ENCODE results near the gene ANAPC15.

ANAPC15 gene

GRCh38 chr11:72114570-72114969 is 2.1 kb upstream of the ANAPC15 start:
- Histone ChIP-seq H3K4me1 (ENCODE audit: low read depth, poor library complexity, severe bottlenecking) (peaks cover 18% of the 10 kb centered on the region), H3K4me3 (IDR thresholded peaks at IDR 0.05; ENCODE audit: insufficient read depth, low read depth, low read length) (no peak overlapping the region), H3K4me2 (no peak overlapping the region), H3K27me3 (ENCODE audit: insufficient read depth, low read depth) (no peaks in the 10 kb centered on the region), H3K79me2 (ENCODE audit: insufficient read depth, low read depth) (no peaks in the 10 kb centered on the region), H3K27ac (no peak overlapping the region), H3K36me3 (ENCODE audit: insufficient read depth) (no peaks in the 10 kb centered on the region), H2AFZ (ENCODE audit: low read depth) (no peak overlapping the region), H3K9ac (no peak overlapping the region), H4K20me1 (ENCODE audit: insufficient read depth) (no peaks in the 10 kb centered on the region)
- no peak for TF ChIP-seq CTCF (conservative IDR thresholded peaks at IDR 0.05; ENCODE audit: low read depth, low read length)

- H3K4me2 ChIP-seq: peak overlapping the region; percentile 83
- H3K36me3 ChIP-seq (ENCODE audit: insufficient read depth): no peaks in the 10 kb centered on the region
- no peaks in the 10 kb centered on the region for H3K79me2 ChIP-seq (ENCODE audit: insufficient read depth, low read depth)
- H3K4me1 ChIP-seq (ENCODE audit: low read depth, poor library complexity, severe bottlenecking): peaks cover 18% of the 10 kb centered on the region
- peak overlapping the region; percentile 84; the same call in 1 of the 2 replicates for H3K9ac ChIP-seq
- TF ChIP-seq CTCF (conservative IDR thresholded peaks at IDR 0.05; ENCODE audit: low read depth, low read length): no peak
- H4K20me1 ChIP-seq (ENCODE audit: insufficient read depth): no peaks in the 10 kb centered on the region
- peak overlapping the region; percentile 83 for H3K27ac ChIP-seq
- no peaks in the 10 kb centered on the region for H3K27me3 ChIP-seq (ENCODE audit: insufficient read depth, low read depth)
- H2AFZ ChIP-seq (ENCODE audit: low read depth): peak overlapping the region; percentile 61
- H3K4me3 ChIP-seq (IDR thresholded peaks at IDR 0.05; ENCODE audit: insufficient read depth, low read depth, low read length): no peak overlapping the region
Measured at GRCh38 chr11:72112978-72113808, 698 bp upstream of the ANAPC15 start.

- H3K27me3 ChIP-seq (ENCODE audit: insufficient read depth, low read depth): no peaks in the 10 kb centered on the region
- no peaks in the 10 kb centered on the region for H3K36me3 ChIP-seq (ENCODE audit: insufficient read depth)
- peak overlapping the region; percentile 83 for H3K27ac ChIP-seq
- no peaks in the 10 kb centered on the region for H4K20me1 ChIP-seq (ENCODE audit: insufficient read depth)
- no peak overlapping the region for H3K4me3 ChIP-seq (IDR thresholded peaks at IDR 0.05; ENCODE audit: insufficient read depth, low read depth, low read length)
- H3K4me2 ChIP-seq: peak overlapping the region; percentile 84
- peak overlapping the region; percentile 84 for H3K9ac ChIP-seq
- peaks cover 18% of the 10 kb centered on the region for H3K4me1 ChIP-seq (ENCODE audit: low read depth, poor library complexity, severe bottlenecking)
- no peaks in the 10 kb centered on the region for H3K79me2 ChIP-seq (ENCODE audit: insufficient read depth, low read depth)
- H2AFZ ChIP-seq (ENCODE audit: low read depth): peak overlapping the region; percentile 61
- no peak for TF ChIP-seq CTCF (conservative IDR thresholded peaks at IDR 0.05; ENCODE audit: low read depth, low read length)
Measured at GRCh38 chr11:72111300-72112142, 974 bp downstream of the ANAPC15 start.

GRCh38 chr11:72105888-72106287 is 6.6 kb downstream of the ANAPC15 start, which contains the start of gene TOMT:
TSS of gene TOMT (plus strand) at chr11:72105924. CDS start at chr11:72105952, 28 bp downstream.
- no peak for TF ChIP-seq CTCF (conservative IDR thresholded peaks at IDR 0.05; ENCODE audit: low read depth, low read length)
- no peaks in the 10 kb centered on the region for H3K36me3 ChIP-seq (ENCODE audit: insufficient read depth)
- H3K79me2 ChIP-seq (ENCODE audit: insufficient read depth, low read depth): peaks cover 20% of the 10 kb centered on the region; the same call in 1 of the 2 replicates
- no peak within 1 kb of the TSS for H2AFZ ChIP-seq (ENCODE audit: low read depth)
- no peaks in the 10 kb centered on the region for H3K27me3 ChIP-seq (ENCODE audit: insufficient read depth, low read depth)
- no peak within 1 kb of the TSS for H3K4me2 ChIP-seq
- H3K4me1 ChIP-seq (ENCODE audit: low read depth, poor library complexity, severe bottlenecking): peaks cover 11% of the 10 kb centered on the region
- H3K9ac ChIP-seq: no peak within 1 kb of the TSS
- H4K20me1 ChIP-seq (ENCODE audit: insufficient read depth): no peaks in the 10 kb centered on the region
- no peak within 1 kb of the TSS for H3K4me3 ChIP-seq (IDR thresholded peaks at IDR 0.05; ENCODE audit: insufficient read depth, low read depth, low read length)
- H3K27ac ChIP-seq: no peak within 1 kb of the TSS
